Spleen (tissue), 11 donors: Measurements from ENCODE around the gene HEXD. TPM values are rescaled to one million over a fixed set of nuclear protein-coding genes. Genes with fewer than 3 reads are reported as not detected.
A peak's percentile ranks its signal among the peaks of the same experiment; 100 is the strongest.

ENCODE experiments used
- DNase-seq: peaks from one replicate; pipeline ENCODE4 v3.0.0-alpha.2; 2020
- H3K27ac ChIP-seq, 8 donors: fragments of 200-600 bp; sonication (generic) in 7 of 8; 1 replicate in 4 of 8; 2 replicates in 4 of 8; pipeline versions ENCODE4 v1.5.0 to v1.8.0; 2016 to 2021; ENCODE audit warnings: inconsistent platforms in 4 of 8, mild to moderate bottlenecking in 4 of 8, moderate library complexity in 1 of 8
- H3K27me3 ChIP-seq, 7 donors: fragments of 200-600 bp; sonication (generic) in 6 of 7; replicated peaks in 1 of 7; 1 replicate in 4 of 7; 2 replicates in 3 of 7; pipeline versions ENCODE4 v1.5.0 to v1.8.0; 2016 to 2021; ENCODE audit warnings: inconsistent platforms in 3 of 7, mild to moderate bottlenecking in 1 of 7
- H3K36me3 ChIP-seq, 6 donors: fragments of 200-600 bp; sonication (generic) in 5 of 6; 1 replicate in 4 of 6; 2 replicates in 2 of 6; pipeline versions ENCODE4 v1.5.0 to v1.8.0; 2016 to 2021; ENCODE audit warnings: inconsistent platforms in 2 of 6
- H3K4me1 ChIP-seq, 6 donors: fragments of 200-600 bp; sonication (generic) in 5 of 6; 1 replicate in 3 of 6; 2 replicates in 3 of 6; pipeline versions ENCODE4 v1.5.0 to v1.8.0; 2016 to 2021; ENCODE audit warnings: inconsistent platforms in 3 of 6
- H3K4me3 ChIP-seq, 8 donors: fragments of 200-600 bp; sonication (generic) in 7 of 8; 1 replicate in 4 of 8; 2 replicates in 4 of 8; pipeline versions ENCODE4 v1.5.0 to v1.8.0; 2016 to 2021; ENCODE audit warnings: inconsistent platforms in 4 of 8, mild to moderate bottlenecking in 4 of 8, moderate library complexity in 2 of 8
- H3K9me3 ChIP-seq, 8 donors: fragments of 200-600 bp; sonication (generic) in 7 of 8; 1 replicate in 4 of 8; 2 replicates in 4 of 8; pipeline versions ENCODE4 v1.5.0 to v1.8.0; 2016 to 2021; ENCODE audit warnings: inconsistent platforms in 4 of 8
- CTCF ChIP-seq, 11 experiments: fragments of 200-600 bp in 7 of 11; fragments of 450-650 bp in 4 of 11; sonication (generic) in 4 of 11; IDR thresholded peaks in 8 of 11; conservative IDR thresholded peaks in 3 of 11; 1 replicate in 7 of 11; 2 replicates in 4 of 11; pipeline versions ENCODE4 v1.4.0 to v1.8.0; 2016 to 2021; ENCODE audit warnings: antibody characterized with exemption in 11 of 11, inconsistent platforms in 4 of 11, mild to moderate bottlenecking in 1 of 11
- POLR2A ChIP-seq, 3 donors: fragments of 450-650 bp; IDR thresholded peaks; one replicate each; pipeline ENCODE4 v1.5.1; 2017; ENCODE audit warnings: antibody characterized with exemption in 3 of 3, mild to moderate bottlenecking in 1 of 3
- POLR2AphosphoS5 ChIP-seq, 3 donors: sonication (generic); formaldehyde crosslinking; IDR thresholded peaks; one replicate each; pipeline ENCODE4 v1.5.1; 2017; ENCODE audit warnings: antibody characterized with exemption in 3 of 3
- WGBS, 5 donors: extraction: QIAGEN DNeasy Blood & Tissue Kit in 3 of 5; methylation state at CpG; one replicate each; pipeline versions ENCODE4 v1.1.5 to v1.1.7; 2013 to 2018; 5-methylcytosine and 5-hydroxymethylcytosine counted together
- intact Hi-C: fragments of 100-400 bp; cut with DNase I; formaldehyde crosslinking; loops from one replicate; pipeline ENCODE4 v1.15.0; 2023; ENCODE audit warnings: low total_unique reads
- polyA plus RNA-seq, 3 donors: library from polyadenylated mRNA; stranded (reverse); fragments of 200-250 nt; gene quantifications; one replicate each; pipeline ENCODE4 v1.2.1, GENCODE V29; 2013
- total RNA-seq, 7 donors: library from RNA; depleted of rRNA in 3 of 7; stranded (reverse); fragments of >200 nt in 3 of 7; fragmentation: NEBNext Ultra II Directional in 4 of 7; extraction: Animal tissue kit (Norgen Biotek cat#: 25700) in 4 of 7; gene quantifications; one replicate each; pipeline versions ENCODE4 v1.1.0 to v1.2.1, GENCODE V29; 2016 to 2021
- donor health status: healthy with polysubstance abuse.
- donor health status: DM: no; HTN: no; CAD: no; lungs with moderate emphysema.
- donor health status: DM: no; HTN: no; CAD: no.
- donor health status: Bipolar disorder and iron deficiency.
- donor health status: healthy.
- donor health status: DM: no; HTN: no; CAD: no.
- donor health status: DM: yes; HTN: yes; CAD: no.

The HEXD gene
- total and polyA plus RNA-seq, 10 donors: 62.3 to 272 (median 74.7) TPM

DNA sequence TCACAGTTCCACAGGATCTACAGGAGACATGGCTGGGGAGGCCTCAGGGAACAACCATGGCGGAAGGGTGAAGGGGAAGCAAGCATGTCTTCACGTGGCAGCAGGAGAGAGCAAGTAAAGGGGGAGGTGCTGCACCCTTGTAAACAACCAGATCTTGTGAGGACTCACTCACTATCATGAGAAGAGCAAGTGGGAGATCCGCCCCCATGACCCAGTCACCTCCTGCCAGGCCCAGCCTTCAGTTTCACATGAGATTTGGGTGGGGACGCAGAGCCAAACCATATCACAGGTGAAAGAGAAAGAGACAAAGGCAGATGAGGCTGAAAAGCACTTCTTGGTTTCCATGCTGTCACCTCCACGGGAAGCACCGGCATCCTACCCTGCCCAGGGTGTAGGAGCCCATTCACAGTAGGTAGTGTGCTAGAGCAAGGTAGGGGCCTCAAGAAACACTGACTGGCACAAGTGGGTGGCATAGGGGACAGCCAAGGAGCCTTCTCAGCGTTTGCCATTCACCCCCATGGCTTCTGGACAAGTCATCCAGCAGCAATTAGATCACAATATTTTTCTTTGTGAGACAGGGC is 47.0 kb downstream of the HEXD start:
- no peak for DNase-seq
- Histone ChIP-seq H3K4me3 (no peak overlapping the region), H3K36me3 (peaks cover 4 to 100% (median 94%) of the 10 kb centered on the region in 6 donors), H3K4me1 (peaks cover 0 to 50% (median 28%) of the 10 kb centered on the region in 6 donors), H3K9me3 (no peaks in the 10 kb centered on the region), H3K27ac (peak overlapping the region in 2 of 8 donors; percentile 60 to 66), H3K27me3 (no peaks in the 10 kb centered on the region)
- no peak for TF ChIP-seq POLR2AphosphoS5 (IDR thresholded peaks at IDR 0.05)
- no peak for TF ChIP-seq POLR2A (IDR thresholded peaks at IDR 0.05)
- no peak for TF ChIP-seq CTCF (IDR thresholded peaks at IDR 0.05 in 8 of 11, conservative IDR thresholded peaks at IDR 0.05 in 3 of 11)
- 88 to 94% (median 91%) methylated on average over 6 to 7 of the region's 7 CpGs for WGBS, 5 donors
- intact Hi-C loops: no loop called here

DNA sequence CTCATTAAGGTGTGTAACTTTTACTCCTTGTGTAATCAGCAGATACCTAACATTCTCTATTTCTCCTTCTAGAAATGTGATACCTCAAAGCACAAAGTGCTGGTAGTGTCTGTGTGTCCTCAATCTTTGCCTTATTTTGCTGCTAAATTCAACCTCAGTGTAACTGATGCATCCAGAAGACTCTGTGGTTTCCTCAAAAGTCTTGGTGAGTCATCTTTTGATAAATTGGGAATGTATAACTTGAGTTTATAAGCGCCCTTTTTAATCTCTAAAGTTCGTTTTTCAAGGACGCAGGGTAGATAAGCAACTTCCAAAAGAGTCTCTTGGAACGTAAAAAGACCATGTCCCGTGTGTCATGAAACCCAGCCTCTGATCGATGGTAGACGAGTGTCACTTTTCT is 50.5 kb downstream of the HEXD start:
- H3K4me1 ChIP-seq: peaks cover 0 to 15% (median 8%) of the 10 kb centered on the region in 6 donors
- TF ChIP-seq CTCF (IDR thresholded peaks at IDR 0.05 in 8 of 11, conservative IDR thresholded peaks at IDR 0.05 in 3 of 11) (no peak), POLR2AphosphoS5 (IDR thresholded peaks at IDR 0.05) (no peak), POLR2A (IDR thresholded peaks at IDR 0.05) (no peak)

DNA sequence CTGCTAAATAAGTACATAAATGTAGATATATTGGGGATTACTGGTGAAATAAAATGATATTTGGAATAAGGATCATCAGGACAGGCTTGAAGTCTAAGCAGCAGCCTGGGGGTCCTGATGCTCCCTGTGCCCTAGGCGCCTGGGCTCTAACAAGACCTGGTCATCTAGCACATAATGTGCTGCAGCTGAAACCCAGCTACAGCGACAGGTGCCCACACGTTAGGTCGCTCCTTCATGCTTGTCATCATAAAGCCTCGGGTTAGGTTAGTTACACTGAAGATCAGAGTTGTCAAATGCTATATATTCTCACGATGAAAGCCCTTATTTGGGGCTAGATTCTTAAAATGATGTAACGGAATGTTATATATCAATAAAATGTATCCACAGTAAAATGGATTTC is 51.9 kb downstream of the HEXD start:
- TF ChIP-seq POLR2A (IDR thresholded peaks at IDR 0.05): no peak
- TF ChIP-seq CTCF (IDR thresholded peaks at IDR 0.05 in 8 of 11, conservative IDR thresholded peaks at IDR 0.05 in 3 of 11): no peak
- no peak for TF ChIP-seq POLR2AphosphoS5 (IDR thresholded peaks at IDR 0.05)

More for the DNA sequence above, 50.5 kb downstream of the HEXD start:
- WGBS, 5 donors: 91 to 94% (median 92%) methylated on average over 7 of the region's 7 CpGs
- peaks cover 7 to 99% (median 88%) of the 10 kb centered on the region in 6 donors for H3K36me3 ChIP-seq
- DNase-seq: no peak
- no peaks in the 10 kb centered on the region for H3K9me3 ChIP-seq
- intact Hi-C loops: no loop called here
- no peaks in the 10 kb centered on the region for H3K27me3 ChIP-seq
- H3K27ac ChIP-seq: no peak overlapping the region
- H3K4me3 ChIP-seq: no peak overlapping the region

DNA sequence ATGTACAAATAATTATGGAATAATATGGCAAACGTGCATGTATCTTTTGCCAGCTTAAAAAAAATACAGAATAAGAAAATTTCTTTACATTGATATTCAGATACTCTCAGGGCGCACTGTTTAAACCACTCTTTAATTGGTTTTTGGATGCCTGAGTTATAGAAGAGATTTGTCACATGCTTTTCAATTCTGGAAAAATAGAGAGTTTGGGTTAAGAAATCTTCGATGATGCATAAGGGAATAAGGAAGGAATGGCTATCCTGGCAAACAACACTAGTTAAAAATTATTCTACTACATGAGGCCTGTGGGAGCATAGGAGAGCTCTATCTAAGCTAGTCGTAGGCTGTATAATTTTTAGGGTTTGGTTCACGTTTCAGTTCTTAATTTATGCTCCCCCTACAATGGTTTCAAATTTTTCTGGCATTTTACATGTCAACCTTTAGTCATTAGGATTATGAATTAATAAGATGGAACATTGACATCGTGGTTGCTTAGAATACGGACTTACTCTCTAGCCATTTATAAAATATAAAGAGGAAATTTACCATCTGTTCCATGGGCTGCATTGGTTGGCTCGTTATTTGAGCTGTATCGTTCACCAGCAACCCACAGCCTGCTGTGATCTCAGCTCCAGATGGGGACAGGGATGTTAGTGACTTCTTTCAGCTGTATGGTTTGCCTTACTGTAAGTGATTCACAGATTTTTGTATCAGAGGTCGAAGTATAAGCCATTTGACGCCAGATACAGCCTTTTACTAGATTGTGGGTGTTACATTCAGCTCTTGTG is 56.3 kb downstream of the HEXD start:
- Histone ChIP-seq H3K4me1 (peaks cover 0 to 21% (median 0%) of the 10 kb centered on the region in 6 donors), H3K27ac (no peak overlapping the region), H3K27me3 (no peaks in the 10 kb centered on the region), H3K36me3 (peaks cover 4 to 99% (median 88%) of the 10 kb centered on the region in 6 donors), H3K4me3 (no peak overlapping the region), H3K9me3 (no peaks in the 10 kb centered on the region)
- no peak for DNase-seq
- TF ChIP-seq POLR2AphosphoS5 (IDR thresholded peaks at IDR 0.05): no peak
- TF ChIP-seq CTCF (IDR thresholded peaks at IDR 0.05 in 8 of 11, conservative IDR thresholded peaks at IDR 0.05 in 3 of 11): no peak
- no peak for TF ChIP-seq POLR2A (IDR thresholded peaks at IDR 0.05)
- 81 to 88% (median 85%) methylated on average over 11 of the region's 11 CpGs for WGBS, 5 donors
- intact Hi-C loops: no loop called here

More for the DNA sequence above, 51.9 kb downstream of the HEXD start:
- H3K9me3 ChIP-seq: no peaks in the 10 kb centered on the region
- no peaks in the 10 kb centered on the region for H3K27me3 ChIP-seq
- no peak overlapping the region for H3K27ac ChIP-seq
- peaks cover 7 to 99% (median 86%) of the 10 kb centered on the region in 6 donors for H3K36me3 ChIP-seq
- no peak for DNase-seq
- intact Hi-C loops: no loop called here
- peaks cover 0 to 1% (median 0%) of the 10 kb centered on the region in 6 donors for H3K4me1 ChIP-seq
- no peak overlapping the region for H3K4me3 ChIP-seq
- 94 to 99% (median 98%) methylated on average over 7 of the region's 7 CpGs for WGBS, 5 donors
